ENCODE data around the gene SCN10A. TPM values are rescaled to one million over a fixed set of nuclear protein-coding genes. Genes with fewer than 3 reads are reported as not detected.

The SCN10A gene
- total RNA-seq, 2 donors from 2014 or later, result not detected

DNA sequence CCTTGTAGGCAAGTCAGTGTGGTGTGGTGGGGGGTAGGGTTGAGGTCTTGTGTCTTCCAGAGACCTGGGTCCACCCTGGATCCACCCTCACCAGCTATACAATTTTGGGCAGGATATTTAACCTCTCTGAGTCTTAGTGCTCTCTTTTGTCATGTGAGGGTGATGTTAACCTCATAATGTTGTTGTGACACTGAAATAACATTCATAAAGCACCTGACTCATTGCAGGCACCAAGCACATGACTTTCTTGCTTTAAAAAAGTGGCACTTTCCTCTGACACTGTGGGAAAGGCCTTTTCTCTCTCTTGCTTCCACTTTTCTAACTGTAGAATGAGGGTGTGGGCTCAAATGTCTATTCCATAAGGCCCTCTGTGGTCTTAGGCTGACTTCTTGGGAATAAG is 75.5 kb downstream of the SCN10A start:
- peaks cover 18% of the 10 kb centered on the region for H3K27me3 ChIP-seq (ENCODE audit: control insufficient read depth, insufficient read depth, low read length, poor library complexity, severe bottlenecking)
- Mint-ChIP-seq H3K36me3 (ENCODE audit: low read depth) (no peaks in the 10 kb centered on the region), H3K27me3 (ENCODE audit: insufficient read depth) (peaks cover 12% of the 10 kb centered on the region), H3K9me3 (no peaks in the 10 kb centered on the region), H3K4me1 (no peaks in the 10 kb centered on the region), H3K4me3 (no peak overlapping the region), H3K27ac (no peak overlapping the region)
- H3K27ac ChIP-seq (ENCODE audit: low read depth, low read length), result no peak overlapping the region
- H3K4me3 ChIP-seq (ENCODE audit: low read length), result no peak overlapping the region
- no peak overlapping the region for H3K9ac ChIP-seq (ENCODE audit: extremely low read depth, low read length, poor library complexity, severe bottlenecking)
- H3K36me3 ChIP-seq (ENCODE audit: control insufficient read depth, insufficient read depth, low read length), result no peaks in the 10 kb centered on the region
- no peaks in the 10 kb centered on the region for H3K4me1 ChIP-seq (ENCODE audit: control insufficient read depth, insufficient read depth, low read length)
- TF ChIP-seq, protein P1, sequence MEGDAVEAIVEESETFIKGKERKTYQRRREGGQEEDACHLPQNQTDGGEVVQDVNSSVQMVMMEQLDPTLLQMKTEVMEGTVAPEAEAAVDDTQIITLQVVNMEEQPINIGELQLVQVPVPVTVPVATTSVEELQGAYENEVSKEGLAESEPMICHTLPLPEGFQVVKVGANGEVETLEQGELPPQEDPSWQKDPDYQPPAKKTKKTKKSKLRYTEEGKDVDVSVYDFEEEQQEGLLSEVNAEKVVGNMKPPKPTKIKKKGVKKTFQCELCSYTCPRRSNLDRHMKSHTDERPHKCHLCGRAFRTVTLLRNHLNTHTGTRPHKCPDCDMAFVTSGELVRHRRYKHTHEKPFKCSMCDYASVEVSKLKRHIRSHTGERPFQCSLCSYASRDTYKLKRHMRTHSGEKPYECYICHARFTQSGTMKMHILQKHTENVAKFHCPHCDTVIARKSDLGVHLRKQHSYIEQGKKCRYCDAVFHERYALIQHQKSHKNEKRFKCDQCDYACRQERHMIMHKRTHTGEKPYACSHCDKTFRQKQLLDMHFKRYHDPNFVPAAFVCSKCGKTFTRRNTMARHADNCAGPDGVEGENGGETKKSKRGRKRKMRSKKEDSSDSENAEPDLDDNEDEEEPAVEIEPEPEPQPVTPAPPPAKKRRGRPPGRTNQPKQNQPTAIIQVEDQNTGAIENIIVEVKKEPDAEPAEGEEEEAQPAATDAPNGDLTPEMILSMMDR (conservative IDR thresholded peaks at IDR 0.05), result no peak
- no peaks in the 10 kb centered on the region for H3K9me3 ChIP-seq (ENCODE audit: control insufficient read depth, low read length)
- DNase-seq, result no peak

DNA sequence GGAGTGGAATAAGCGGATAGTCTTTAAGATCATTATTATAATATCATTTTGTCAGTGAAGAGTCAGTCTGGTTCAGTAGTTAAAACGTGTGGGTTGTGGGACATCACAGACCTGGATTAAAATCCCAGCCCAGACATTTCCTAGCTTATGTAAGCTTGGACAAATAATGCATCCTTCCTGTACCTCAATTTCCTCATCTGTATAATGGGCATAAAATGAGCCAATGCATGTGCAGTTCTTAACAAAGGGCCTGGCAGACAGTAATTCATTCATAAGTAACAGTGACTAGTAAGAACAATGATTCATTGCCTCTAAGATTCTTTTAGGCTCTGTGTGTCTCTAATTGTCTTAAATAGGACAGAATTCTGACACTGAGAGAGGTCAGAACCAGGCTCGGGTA is 76.1 kb downstream of the SCN10A start:
- Histone ChIP-seq H3K9me3 (ENCODE audit: control insufficient read depth, low read length) (no peaks in the 10 kb centered on the region), H3K27me3 (ENCODE audit: control insufficient read depth, insufficient read depth, low read length, poor library complexity, severe bottlenecking) (peaks cover 18% of the 10 kb centered on the region), H3K9ac (ENCODE audit: extremely low read depth, low read length, poor library complexity, severe bottlenecking) (no peak overlapping the region), H3K4me3 (ENCODE audit: low read length) (no peak overlapping the region), H3K27ac (ENCODE audit: low read depth, low read length) (no peak overlapping the region), H3K4me1 (ENCODE audit: control insufficient read depth, insufficient read depth, low read length) (no peaks in the 10 kb centered on the region), H3K36me3 (ENCODE audit: control insufficient read depth, insufficient read depth, low read length) (no peaks in the 10 kb centered on the region)
- no peak for DNase-seq
- TF ChIP-seq, protein P1 (conservative IDR thresholded peaks at IDR 0.05), result no peak
- H3K27ac Mint-ChIP-seq, result no peak overlapping the region
- H3K4me1 Mint-ChIP-seq, result no peaks in the 10 kb centered on the region
- H3K36me3 Mint-ChIP-seq (ENCODE audit: low read depth), result no peaks in the 10 kb centered on the region
- no peaks in the 10 kb centered on the region for H3K9me3 Mint-ChIP-seq
- WGBS, 2 experiments (ENCODE audit: insufficient coverage in 1 of 2, insufficient read length in 1 of 2), result 82 to 88% methylated on average over 1 to 2 of the region's 3 CpGs
- no peak overlapping the region for H3K4me3 Mint-ChIP-seq
- peaks cover 12% of the 10 kb centered on the region for H3K27me3 Mint-ChIP-seq (ENCODE audit: insufficient read depth)

DNA sequence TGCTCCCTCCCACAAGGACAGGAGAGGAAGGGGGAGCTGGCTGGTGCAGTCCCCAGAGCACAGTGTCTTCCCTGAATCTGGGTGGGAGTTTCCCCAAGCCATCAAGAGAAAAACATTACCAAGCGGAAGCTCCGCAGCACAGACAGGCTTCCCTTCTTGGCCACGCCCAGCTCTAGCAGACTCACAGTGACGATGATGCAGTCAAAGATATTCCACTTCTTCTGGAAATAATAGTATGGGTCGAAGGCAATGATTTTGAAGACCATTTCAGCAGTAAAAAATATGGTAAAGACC is 76.7 kb downstream of the SCN10A start:
- Histone ChIP-seq H3K36me3 (ENCODE audit: control insufficient read depth, insufficient read depth, low read length) (no peaks in the 10 kb centered on the region), H3K9ac (ENCODE audit: extremely low read depth, low read length, poor library complexity, severe bottlenecking) (no peak overlapping the region), H3K27ac (ENCODE audit: low read depth, low read length) (no peak overlapping the region), H3K9me3 (ENCODE audit: control insufficient read depth, low read length) (no peaks in the 10 kb centered on the region), H3K27me3 (ENCODE audit: control insufficient read depth, insufficient read depth, low read length, poor library complexity, severe bottlenecking) (peaks cover 18% of the 10 kb centered on the region), H3K4me1 (ENCODE audit: control insufficient read depth, insufficient read depth, low read length) (no peaks in the 10 kb centered on the region), H3K4me3 (ENCODE audit: low read length) (no peak overlapping the region)
- Mint-ChIP-seq H3K9me3 (no peaks in the 10 kb centered on the region), H3K27ac (no peak overlapping the region), H3K36me3 (ENCODE audit: low read depth) (no peaks in the 10 kb centered on the region), H3K4me1 (no peaks in the 10 kb centered on the region), H3K27me3 (ENCODE audit: insufficient read depth) (peaks cover 12% of the 10 kb centered on the region), H3K4me3 (no peak overlapping the region)
- TF ChIP-seq, protein P1 (conservative IDR thresholded peaks at IDR 0.05), result no peak
- WGBS, 2 experiments (ENCODE audit: insufficient coverage in 1 of 2, insufficient read length in 1 of 2), result 93 to 94% methylated on average over 5 of the region's 5 CpGs
- DNase-seq, result no peak

All from endodermal cell (in vitro differentiated cells).